Measurements from ENCODE around the gene DHRS7. TPM values are rescaled to one million over a fixed set of nuclear protein-coding genes. Genes with fewer than 3 reads are reported as not detected.

DHRS7 gene
- total and polyA plus RNA-seq, 2 donors (not counting 3 experiments of a cell fraction or from before 2014, with no cell fraction given) = 28.6 to 29.3 TPM

GRCh38 chr14:60153991-60154390 is 11.2 kb downstream of the DHRS7 start:
- POLR2A ChIA-PET = no interaction called here
- H3K4me1 ChIP-seq (ENCODE audit: control insufficient read depth, extremely low read depth, insufficient read depth, low read length) = peaks cover 18% of the 10 kb centered on the region
- H3K36me3 ChIP-seq (ENCODE audit: control insufficient read depth in 2 of 2, extremely low read depth in 1 of 2, insufficient read depth in 2 of 2, low read length in 2 of 2) = peaks cover 0 to 6% of the 10 kb centered on the region in 2 experiments

More at GRCh38 chr14:60153991-60154390, 11.2 kb downstream of the DHRS7 start:
- Histone ChIP-seq H3K27me3 (ENCODE audit: control insufficient read depth in 2 of 2, insufficient read depth in 2 of 2, low read length in 2 of 2) (no peaks in the 10 kb centered on the region), H3K4me2 (ENCODE audit: insufficient read depth, low read length) (no peak overlapping the region), H3K9me3 (replicated peaks; ENCODE audit: control insufficient read depth, insufficient read depth, low read length) (no peaks in the 10 kb centered on the region), H3K27ac (ENCODE audit: insufficient read depth, low read depth, low read length) (no peak overlapping the region), H3K79me2 (ENCODE audit: control insufficient read depth, insufficient read depth, low read length) (peaks cover 1% of the 10 kb centered on the region), H3K9ac (replicated peaks; ENCODE audit: extremely low read depth, insufficient read depth, low read length) (no peak overlapping the region), H3K4me3 (replicated peaks in 1 of 3; ENCODE audit: insufficient read depth in 1 of 3, low read depth in 1 of 3, low read length in 3 of 3) (no peak overlapping the region), H2AFZ (ENCODE audit: low read depth, low read length) (no peak overlapping the region), H4K20me1 (replicated peaks; ENCODE audit: control insufficient read depth, extremely low read depth, insufficient read depth, low read length) (no peaks in the 10 kb centered on the region), H3K9me1 (replicated peaks; ENCODE audit: control insufficient read depth, extremely low read depth, insufficient read depth, low read length) (no peaks in the 10 kb centered on the region)
- TF ChIP-seq MYC (IDR thresholded peaks at IDR 0.05; ENCODE audit: low read depth, low read length) = no peak
- TF ChIP-seq, protein P1, sequence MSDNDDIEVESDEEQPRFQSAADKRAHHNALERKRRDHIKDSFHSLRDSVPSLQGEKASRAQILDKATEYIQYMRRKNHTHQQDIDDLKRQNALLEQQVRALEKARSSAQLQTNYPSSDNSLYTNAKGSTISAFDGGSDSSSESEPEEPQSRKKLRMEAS (IDR thresholded peaks at IDR 0.05; ENCODE audit: insufficient read depth, insufficient read length) = no peak
- no peak for TF ChIP-seq FOS (IDR thresholded peaks at IDR 0.05; ENCODE audit: borderline replicate concordance, insufficient read depth, low read length)
- TF ChIP-seq POLR2AphosphoS5 (IDR thresholded peaks at IDR 0.05; ENCODE audit: insufficient read depth, low read depth, low read length) = no peak
- TF ChIP-seq, protein P2, sequence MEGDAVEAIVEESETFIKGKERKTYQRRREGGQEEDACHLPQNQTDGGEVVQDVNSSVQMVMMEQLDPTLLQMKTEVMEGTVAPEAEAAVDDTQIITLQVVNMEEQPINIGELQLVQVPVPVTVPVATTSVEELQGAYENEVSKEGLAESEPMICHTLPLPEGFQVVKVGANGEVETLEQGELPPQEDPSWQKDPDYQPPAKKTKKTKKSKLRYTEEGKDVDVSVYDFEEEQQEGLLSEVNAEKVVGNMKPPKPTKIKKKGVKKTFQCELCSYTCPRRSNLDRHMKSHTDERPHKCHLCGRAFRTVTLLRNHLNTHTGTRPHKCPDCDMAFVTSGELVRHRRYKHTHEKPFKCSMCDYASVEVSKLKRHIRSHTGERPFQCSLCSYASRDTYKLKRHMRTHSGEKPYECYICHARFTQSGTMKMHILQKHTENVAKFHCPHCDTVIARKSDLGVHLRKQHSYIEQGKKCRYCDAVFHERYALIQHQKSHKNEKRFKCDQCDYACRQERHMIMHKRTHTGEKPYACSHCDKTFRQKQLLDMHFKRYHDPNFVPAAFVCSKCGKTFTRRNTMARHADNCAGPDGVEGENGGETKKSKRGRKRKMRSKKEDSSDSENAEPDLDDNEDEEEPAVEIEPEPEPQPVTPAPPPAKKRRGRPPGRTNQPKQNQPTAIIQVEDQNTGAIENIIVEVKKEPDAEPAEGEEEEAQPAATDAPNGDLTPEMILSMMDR (IDR thresholded peaks at IDR 0.05; ENCODE audit: extremely low read depth in 1 of 2, insufficient read depth in 1 of 2, low read depth in 1 of 2, low read length in 2 of 2) = no peak
- no peak for TF ChIP-seq EZH2 (IDR thresholded peaks at IDR 0.05; ENCODE audit: borderline replicate concordance, low read depth, low read length, severe bottlenecking)
- no peak for TF ChIP-seq JUN (IDR thresholded peaks at IDR 0.05; ENCODE audit: borderline replicate concordance, insufficient read depth, insufficient read length, low read depth)
- TF ChIP-seq POLR2A (IDR thresholded peaks at IDR 0.05; ENCODE audit: low read depth, low read length) = no peak
- TF ChIP-seq GATA2 (IDR thresholded peaks at IDR 0.05; ENCODE audit: insufficient read depth, insufficient read length, low read depth, low read length) = no peak
- dilution Hi-C loops (cut with MboI; ENCODE audit: extremely low pct_ligation_motif_present, low sequenced_read_pairs) = no loop called here
- DNase-seq (ENCODE audit: low read depth, low spot score) = no peak
- BruUV-seq (replicated peaks) = no TSS peak
- CTCF ChIA-PET = interaction anchor here (0.9 to 1.5 kb wide), 3 partner anchors 11 to 30 kb away, joined by 4 read pairs; partner anchors contain the start of gene DHRS7
- intact Hi-C loops (cut with micrococcal nuclease) = loop anchor here (5.0 kb wide), 1 partner anchor 62 kb away; the partner anchor contains the start of gene PCNX4
- FAIRE-seq = no peak
